H1 (cell line): ENCODE results near the gene PLEK. TPM values are rescaled to one million over a fixed set of nuclear protein-coding genes. Genes with fewer than 3 reads are reported as not detected.

ENCODE experiments used
- CTCF ChIA-PET: fragments of 300-600 bp; sonication (Branson Sonifier 250); formaldehyde crosslinking; loops from one replicate; lab custom pipeline; 2021; ENCODE audit not compliant: partially characterized antibody; lab: Charles Lee
- POLR2A ChIA-PET: fragments of 300-600 bp; sonication (Branson Sonifier 250); formaldehyde crosslinking; loops from one replicate; lab custom pipeline; 2021; ENCODE audit warnings: inconsistent platforms; ENCODE audit not compliant: partially characterized antibody; lab: Charles Lee
- DNase-seq, 2 experiments: peaks; one replicate each; pipeline versions ENCODE4 v3.0.0 to v3.0.0-alpha.2; 2010 to 2022; ENCODE audit warnings: low spot score in 2 of 2, low read depth in 1 of 2, mixed read lengths in 1 of 2
- FAIRE-seq: peaks from 2 replicates; lab custom pipeline; 2011; peaks lifted over from hg19 to GRCh38; lab: Jason Lieb, UNC
- H2AFZ ChIP-seq: 2 replicates; pipeline ENCODE4 v1.8.1; 2012; ENCODE audit warnings: low read length, inconsistent platforms
- H2AK5ac ChIP-seq: 2 replicates; pipeline ENCODE4 v1.6.1; 2013; ENCODE audit warnings: low read depth, low read length
- H2BK120ac ChIP-seq: replicated peaks from 2 replicates; pipeline ENCODE3; 2013; ENCODE audit warnings: low read depth, low read length, inconsistent platforms
- H2BK12ac ChIP-seq: 2 replicates; pipeline ENCODE4 v1.6.1; 2013; ENCODE audit warnings: low read depth, low read length
- H2BK15ac ChIP-seq: 2 replicates; pipeline ENCODE4 v1.6.1; 2013; ENCODE audit warnings: low read length
- H2BK20ac ChIP-seq: 2 replicates; pipeline ENCODE4 v1.6.1; 2013; ENCODE audit warnings: low read length
- H2BK5ac ChIP-seq: 2 replicates; pipeline ENCODE4 v1.6.1; 2013; ENCODE audit warnings: low read depth, low read length
- H3K14ac ChIP-seq: 2 replicates; pipeline ENCODE4 v1.6.1; 2013; ENCODE audit warnings: inconsistent platforms; ENCODE audit not compliant: insufficient read length
- H3K18ac ChIP-seq: 2 replicates; pipeline ENCODE4 v1.6.1; 2013; ENCODE audit warnings: low read length; ENCODE audit errors: extremely low read depth
- H3K23ac ChIP-seq: 2 replicates; pipeline ENCODE4 v1.6.1; 2013; ENCODE audit warnings: inconsistent platforms; ENCODE audit not compliant: insufficient read length
- H3K23me2 ChIP-seq: 2 replicates; pipeline ENCODE4 v1.6.1; 2013; ENCODE audit warnings: low read depth, low read length
- H3K27ac ChIP-seq: 2 replicates; pipeline ENCODE4 v1.6.1; 2011; ENCODE audit warnings: low read depth, low read length, inconsistent platforms
- H3K27me3 ChIP-seq, 4 experiments: replicated peaks in 1 of 4; 1 replicate in 1 of 4; 2 replicates in 3 of 4; pipeline versions ENCODE4 v1.6.1 to v1.8.1; 2011 to 2013; ENCODE audit warnings: low read length in 3 of 4, mild to moderate bottlenecking in 3 of 4, inconsistent platforms in 2 of 4, mixed read lengths in 2 of 4, moderate library complexity in 1 of 4; ENCODE audit not compliant: control insufficient read depth in 3 of 4, insufficient read depth in 3 of 4; ENCODE audit errors: extremely low read depth in 1 of 4
- H3K36me3 ChIP-seq, 4 experiments: 2 replicates each; pipeline versions ENCODE4 v1.6.1 to v1.8.1; 2011 to 2013; ENCODE audit warnings: mild to moderate bottlenecking in 4 of 4, low read length in 3 of 4, moderate library complexity in 2 of 4, control low read depth in 1 of 4, inconsistent platforms in 1 of 4; ENCODE audit not compliant: insufficient read depth in 4 of 4, control insufficient read depth in 2 of 4
- H3K4ac ChIP-seq: replicated peaks from 2 replicates; pipeline ENCODE3; 2013; ENCODE audit warnings: low read length, low read depth, mixed read lengths, inconsistent platforms; ENCODE audit not compliant: insufficient read length
- H3K4me1 ChIP-seq, 4 experiments: replicated peaks in 1 of 4; 1 replicate in 1 of 4; 2 replicates in 3 of 4; pipeline versions ENCODE4 v1.6.1 to v1.8.1; 2011 to 2013; ENCODE audit warnings: low read length in 3 of 4, inconsistent platforms in 2 of 4, mixed read lengths in 1 of 4; ENCODE audit not compliant: insufficient read depth in 4 of 4, control insufficient read depth in 3 of 4
- H3K4me2 ChIP-seq, 2 experiments: 2 replicates each; pipeline versions ENCODE4 v1.6.1 to v1.8.1; 2011 to 2013; ENCODE audit warnings: low read depth in 2 of 2, low read length in 2 of 2, control low read depth in 1 of 2, inconsistent platforms in 1 of 2, mild to moderate bottlenecking in 1 of 2; ENCODE audit not compliant: insufficient read depth in 1 of 2
- H3K4me3 ChIP-seq, 4 experiments: fragments of 200-600, 300-600 bp in 1 of 4; sonication (generic), shearing (Covaris generic), sonication (Bioruptor Twin) in 1 of 4; 2 replicates each; pipeline versions ENCODE4 v1.5.1 to v1.8.1; 2011 to 2016; ENCODE audit warnings: low read length in 4 of 4, low read depth in 3 of 4, control low read depth in 2 of 4, inconsistent platforms in 2 of 4, mild to moderate bottlenecking in 2 of 4, mixed read lengths in 1 of 4, moderate library complexity in 1 of 4; ENCODE audit not compliant: insufficient read depth in 2 of 4; ENCODE audit errors: extremely low read depth in 1 of 4
- H3K56ac ChIP-seq: replicated peaks from 2 replicates; pipeline ENCODE3; 2013; ENCODE audit warnings: low read depth, mild to moderate bottlenecking, mixed read lengths, low read length, inconsistent platforms; ENCODE audit not compliant: insufficient read length
- H3K79me1 ChIP-seq: 2 replicates; pipeline ENCODE4 v1.6.1; 2013; ENCODE audit warnings: low read depth, low read length, control low read depth
- H3K79me2 ChIP-seq, 2 experiments: 2 replicates each; pipeline versions ENCODE4 v1.6.1 to v1.8.1; 2012 to 2013; ENCODE audit warnings: low read length in 2 of 2, mild to moderate bottlenecking in 2 of 2, inconsistent platforms in 1 of 2; ENCODE audit not compliant: insufficient read depth in 2 of 2, control insufficient read depth in 1 of 2
- H3K9ac ChIP-seq, 4 experiments: replicated peaks in 1 of 4; 1 replicate in 1 of 4; 2 replicates in 3 of 4; pipeline versions ENCODE4 v1.6.1 to v1.8.1; 2011 to 2013; ENCODE audit warnings: low read depth in 3 of 4, low read length in 3 of 4, control low read depth in 2 of 4, mild to moderate bottlenecking in 2 of 4, moderate library complexity in 2 of 4, inconsistent platforms in 1 of 4; ENCODE audit errors: extremely low read depth in 1 of 4
- H3K9me3 ChIP-seq, 2 experiments: 2 replicates each; pipeline versions ENCODE4 v1.6.1 to v1.8.1; 2012 to 2013; ENCODE audit warnings: mild to moderate bottlenecking in 2 of 2, moderate library complexity in 2 of 2, control low read depth in 1 of 2, inconsistent platforms in 1 of 2, low read depth in 1 of 2, low read length in 1 of 2, mixed read lengths in 1 of 2; ENCODE audit not compliant: insufficient read depth in 2 of 2
- H4K20me1 ChIP-seq, 2 experiments: replicated peaks in 1 of 2; 2 replicates each; pipeline versions ENCODE3 to v1.8.1; 2011 to 2013; ENCODE audit warnings: inconsistent platforms in 2 of 2, low read length in 2 of 2, mild to moderate bottlenecking in 1 of 2; ENCODE audit not compliant: insufficient read depth in 2 of 2, control insufficient read depth in 1 of 2
- H4K5ac ChIP-seq: 2 replicates; pipeline ENCODE4 v1.6.1; 2013; ENCODE audit warnings: low read length, low read depth, mixed read lengths, inconsistent platforms; ENCODE audit not compliant: insufficient read length
- H4K8ac ChIP-seq: 2 replicates; pipeline ENCODE4 v1.8.0; 2013; ENCODE audit warnings: mild to moderate bottlenecking, moderate library complexity, low read length, inconsistent platforms; ENCODE audit not compliant: insufficient read depth; ENCODE audit errors: extremely low read depth
- H4K91ac ChIP-seq: replicated peaks from 2 replicates; pipeline ENCODE3; 2013; ENCODE audit warnings: low read length, mixed read lengths, inconsistent platforms; ENCODE audit not compliant: insufficient read length
- CEBPB ChIP-seq: IDR thresholded peaks from 2 replicates; pipeline ENCODE4 v1.6.1; 2012; ENCODE audit warnings: low read depth, low read length
- CHD2 ChIP-seq: IDR thresholded peaks from 2 replicates; pipeline ENCODE4 v1.6.1; 2012; ENCODE audit warnings: low read length, improper control_type of control experiment
- CREB1 ChIP-seq: IDR thresholded peaks from 2 replicates; pipeline ENCODE4 v1.6.1; 2012; ENCODE audit warnings: inconsistent platforms
- WGBS, 2 experiments: shearing (Covaris generic) in 1 of 2; methylation state at CpG; one replicate each; pipeline versions ENCODE4 v1.1.6 to v1.1.7; 2013 to 2015; ENCODE audit warnings: low lambda C conversion rate in 2 of 2, mixed read lengths in 2 of 2, inconsistent platforms in 1 of 2, low coverage in 1 of 2, missing lambda C conversion rate in 1 of 2; ENCODE audit not compliant: insufficient replicate concordance in 2 of 2, insufficient coverage in 1 of 2, insufficient read length in 1 of 2; ENCODE audit errors: extremely low coverage in 1 of 2, missing lambda C conversion rate in 1 of 2; 5-methylcytosine and 5-hydroxymethylcytosine counted together
- polyA plus RNA-seq, 7 experiments: library from polyadenylated mRNA; depleted of rRNA in 3 of 7; stranded (reverse) in 5 of 7; unstranded in 2 of 7; fragments of >200 nt in 5 of 7; fragments of 200-250 nt in 2 of 7; gene quantifications; 1 replicate in 5 of 7; 2 replicates in 1 of 7; 4 replicates in 1 of 7; pipeline versions ENCODE4 v1.2.1 to v1.2.3, GENCODE V29; 2011 to 2013; ENCODE audit warnings: missing spikeins in 2 of 7, mixed read lengths in 2 of 7
- total RNA-seq: library from RNA; stranded (reverse); fragmentation: NEBNext Ultra II Directional; extraction: Animal tissue kit (Norgen Biotek cat#: 25700); gene quantifications from 2 replicates; pipeline ENCODE4 v1.2.1, GENCODE V29; 2021

Gene PLEK
- total and polyA plus RNA-seq, 2 of the 8 experiments (the other 6 are each of a cell fraction or from before 2014, with no cell fraction given) = not detected

DNA sequence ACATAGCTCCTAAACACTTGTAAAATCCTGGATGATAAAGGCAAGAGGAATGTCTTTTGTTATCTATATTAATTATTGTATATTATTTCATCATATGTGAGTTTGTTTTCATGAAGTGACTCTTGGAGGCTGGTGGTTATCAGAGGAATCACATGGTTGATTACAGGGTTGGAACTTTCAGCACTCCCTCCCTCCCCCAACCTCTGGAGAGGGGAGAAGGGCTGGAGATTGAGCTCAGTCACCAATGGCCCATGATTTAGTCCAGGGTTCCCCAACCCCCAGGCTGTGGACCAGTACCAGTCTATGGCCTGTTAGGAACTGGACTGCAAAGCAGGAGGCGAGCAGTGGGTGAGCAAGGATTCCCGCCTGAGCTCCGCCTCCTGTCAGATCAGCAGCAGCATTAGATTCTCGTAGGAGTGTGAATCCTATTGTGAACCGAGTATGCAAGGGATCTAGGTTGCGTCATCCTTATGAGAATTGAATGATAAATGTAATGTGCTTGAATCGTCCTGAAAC, 64.3 kb downstream of the PLEK start:
- Histone ChIP-seq H2BK20ac (no peak overlapping the region), H3K4ac (no peak overlapping the region), H4K5ac (no peak overlapping the region), H3K36me3 (no peaks in the 10 kb centered on the region), H2BK12ac (no peak overlapping the region), H2BK120ac (no peak overlapping the region), H2BK15ac (no peak overlapping the region), H3K9me3 (peaks cover 0 to 3% of the 10 kb centered on the region in 2 experiments; a peak in 1 of 4 replicates), H4K20me1 (no peaks in the 10 kb centered on the region), H3K9ac (no peak overlapping the region), H4K91ac (no peak overlapping the region), H2AFZ (0 out of 2 replicates have a peak overlapping the region, but pooled peaks have one; percentile 84), H3K23me2 (no peaks in the 10 kb centered on the region), H3K27me3 (no peaks in the 10 kb centered on the region), H3K18ac (no peak overlapping the region), H4K8ac (no peak overlapping the region), H3K79me1 (no peaks in the 10 kb centered on the region), H3K4me2 (no peak overlapping the region), H3K27ac (no peak overlapping the region), H3K4me1 (no peaks in the 10 kb centered on the region), H3K23ac (no peak overlapping the region), H2BK5ac (no peak overlapping the region), H2AK5ac (no peak overlapping the region), H3K4me3 (no peak overlapping the region), H3K56ac (no peak overlapping the region), H3K79me2 (no peaks in the 10 kb centered on the region), H3K14ac (no peak overlapping the region)
- DNase-seq = no peak
- POLR2A ChIA-PET = no interaction called here
- FAIRE-seq = no peak
- WGBS, 2 experiments = 77% methylated on average over 7 of the region's 7 CpGs; no CpG with 5 or more reads in 1 of the 2 experiments
- CTCF ChIA-PET = interaction anchor here (1.5 to 4.2 kb wide), 2 partner anchors 11 to 69 kb away, joined by 5 to 16 read pairs; no protein-coding TSS in a partner anchor
- TF ChIP-seq CHD2 = no peak
- TF ChIP-seq CEBPB = 0 out of 2 replicates have a peak, but pooled peaks have one; percentile 62
- no peak for TF ChIP-seq CREB1
